SK-N-SH (cell line): Measurements from ENCODE around the gene ARHGAP23. TPM values are rescaled to one million over a fixed set of nuclear protein-coding genes. Genes with fewer than 3 reads are reported as not detected.
"Not testable (repeated sequence)": the region's sequence is repeated elsewhere in the genome, so short reads cannot be mapped to it uniquely, and the experiment has no call there.

Experiments
- CTCF ChIA-PET: fragments of 300-600, 350-600 bp; formaldehyde crosslinking; extraction: SDS; loops from one replicate; lab custom pipeline; 2021; lab: Yijun Ruan, JAX
- POLR2A ChIA-PET: fragments of 350-600 bp; sonication (Branson Sonifier 250); formaldehyde crosslinking; extraction: SDS; loops from one replicate; lab custom pipeline; 2020; ENCODE audit warnings: antibody characterized with exemption, inconsistent platforms; lab: Yijun Ruan, JAX
- DNase-seq: peaks from one replicate; pipeline ENCODE4 v3.0.0; 2012
- H2AFZ ChIP-seq: fragments of 200-600 bp; sonication (generic); 2 replicates; pipeline ENCODE4 v1.8.1; 2016; ENCODE audit warnings: antibody characterized with exemption, mild to moderate bottlenecking, low read depth
- H3F3A ChIP-seq: fragments of 200-600 bp; sonication (generic); replicated peaks from 2 replicates; pipeline ENCODE3; 2016; ENCODE audit warnings: antibody characterized with exemption, mild to moderate bottlenecking; ENCODE audit not compliant: insufficient read depth
- H3K27ac ChIP-seq, 2 experiments: fragments of 200-500 bp in 1 of 2; fragments of 200-600 bp in 1 of 2; sonication (Bioruptor generic) in 1 of 2; sonication (generic), shearing (Covaris generic) in 1 of 2; 2 replicates each; pipeline versions ENCODE4 v1.5.1 to v1.6.1; 2014 to 2016; ENCODE audit warnings: low read depth in 2 of 2, inconsistent platforms in 1 of 2, low read length in 1 of 2, mild to moderate bottlenecking in 1 of 2, mixed read lengths in 1 of 2
- H3K27me3 ChIP-seq: fragments of 200-600 bp; sonication (generic), shearing (Covaris generic); 2 replicates; pipeline ENCODE4 v1.6.1; 2016; ENCODE audit warnings: mixed run types; ENCODE audit not compliant: insufficient read depth
- H3K36me3 ChIP-seq, 2 experiments: fragments of 200-500 bp in 1 of 2; fragments of 200-600 bp in 1 of 2; sonication (Bioruptor generic) in 1 of 2; sonication (generic) in 1 of 2; replicated peaks in 1 of 2; 2 replicates each; pipeline versions ENCODE3 to v1.5.1; 2014 to 2016; ENCODE audit warnings: low read length in 1 of 2, mild to moderate bottlenecking in 1 of 2; ENCODE audit not compliant: insufficient read depth in 2 of 2, control insufficient read depth in 1 of 2
- H3K4me1 ChIP-seq, 2 experiments: fragments of 200-500 bp in 1 of 2; fragments of 200-600 bp in 1 of 2; sonication (Bioruptor generic) in 1 of 2; sonication (generic), shearing (Covaris generic) in 1 of 2; 2 replicates each; pipeline versions ENCODE4 v1.5.1 to v1.6.1; 2014 to 2016; ENCODE audit warnings: low read depth in 1 of 2, low read length in 1 of 2, mixed run types in 1 of 2; ENCODE audit not compliant: insufficient read depth in 2 of 2, control insufficient read depth in 1 of 2
- H3K4me2 ChIP-seq: fragments of 200-600 bp; sonication (generic), shearing (Covaris generic); 2 replicates; pipeline ENCODE4 v1.6.1; 2017; ENCODE audit warnings: mixed run types
- H3K4me3 ChIP-seq, 2 experiments: fragments of 200-500 bp in 1 of 2; fragments of 200-600 bp in 1 of 2; sonication (Bioruptor generic) in 1 of 2; sonication (generic), shearing (Covaris generic) in 1 of 2; 2 replicates each; pipeline versions ENCODE4 v1.5.1 to v1.8.1; 2014 to 2016; ENCODE audit warnings: low read depth in 2 of 2, inconsistent platforms in 1 of 2, low read length in 1 of 2, mild to moderate bottlenecking in 1 of 2, mixed read lengths in 1 of 2, moderate library complexity in 1 of 2
- H3K79me2 ChIP-seq: fragments of 200-600 bp; sonication (generic); 2 replicates; pipeline ENCODE4 v1.8.1; 2017; ENCODE audit warnings: mild to moderate bottlenecking; ENCODE audit not compliant: insufficient read depth
- H3K9ac ChIP-seq: fragments of 200-600 bp; sonication (generic); 2 replicates; pipeline ENCODE4 v1.6.1; 2017; ENCODE audit warnings: mixed run types
- H3K9me2 ChIP-seq: fragments of 200-600 bp; sonication (generic); 2 replicates; pipeline ENCODE4 v1.6.1; 2017; ENCODE audit warnings: mixed run types
- H3K9me3 ChIP-seq: fragments of 200-600 bp; sonication (generic); 2 replicates; pipeline ENCODE4 v1.6.1; 2017; ENCODE audit warnings: mixed run types, mild to moderate bottlenecking, moderate library complexity
- H4K20me1 ChIP-seq: fragments of 200-600 bp; sonication (generic); 2 replicates; pipeline ENCODE4 v1.6.1; 2017; ENCODE audit warnings: mild to moderate bottlenecking, mixed run types; ENCODE audit not compliant: insufficient read depth
- RAD21 ChIP-seq: IDR thresholded peaks from 2 replicates; pipeline ENCODE4 v1.6.1; 2012; ENCODE audit warnings: mild to moderate bottlenecking, low read length
- SMC3 ChIP-seq: IDR thresholded peaks from 2 replicates; pipeline ENCODE4 v1.6.1; 2012; ENCODE audit warnings: low read depth, low read length, improper control_type of control experiment
- WGBS: methylation state at CpG from one replicate; pipeline ENCODE4 v1.1.6; 2017; ENCODE audit warnings: low lambda C conversion rate; 5-methylcytosine and 5-hydroxymethylcytosine counted together
- polyA plus RNA-seq, 3 experiments: library from polyadenylated mRNA; depleted of rRNA; stranded (reverse); fragments of >200 nt; gene quantifications; 2 replicates each; pipeline ENCODE4 v1.2.3, GENCODE V29; 2012
- TF ChIP-seq, protein P1 (sequence below): fragments of 200-600 bp; sonication (generic); IDR thresholded peaks from 2 replicates; pipeline ENCODE4 v1.6.1; 2017; ENCODE audit warnings: antibody characterized with exemption, mild to moderate bottlenecking, moderate library complexity

Gene ARHGAP23
- polyA plus RNA-seq, 1 of the 3 experiments (the other 2 are of a cell fraction): 19.2 TPM

GRCh38 chr17:38492067-38493040 lies 64.1 kb downstream of the ARHGAP23 start:
- H3K4me2 ChIP-seq, POLR2A ChIA-PET, H4K20me1 ChIP-seq, H3K27me3 ChIP-seq, H3K9ac ChIP-seq, H3F3A ChIP-seq, H3K4me1 ChIP-seq, H3K9me3 ChIP-seq, H3K4me3 ChIP-seq, H3K9me2 ChIP-seq, H3K27ac ChIP-seq, H2AFZ ChIP-seq: not testable (repeated sequence)
- WGBS: 58% methylated on average over 11 of the region's 14 CpGs
- peaks cover 35 to 51% of the 10 kb centered on the region in 2 experiments for H3K36me3 ChIP-seq
- TF ChIP-seq, protein P1, sequence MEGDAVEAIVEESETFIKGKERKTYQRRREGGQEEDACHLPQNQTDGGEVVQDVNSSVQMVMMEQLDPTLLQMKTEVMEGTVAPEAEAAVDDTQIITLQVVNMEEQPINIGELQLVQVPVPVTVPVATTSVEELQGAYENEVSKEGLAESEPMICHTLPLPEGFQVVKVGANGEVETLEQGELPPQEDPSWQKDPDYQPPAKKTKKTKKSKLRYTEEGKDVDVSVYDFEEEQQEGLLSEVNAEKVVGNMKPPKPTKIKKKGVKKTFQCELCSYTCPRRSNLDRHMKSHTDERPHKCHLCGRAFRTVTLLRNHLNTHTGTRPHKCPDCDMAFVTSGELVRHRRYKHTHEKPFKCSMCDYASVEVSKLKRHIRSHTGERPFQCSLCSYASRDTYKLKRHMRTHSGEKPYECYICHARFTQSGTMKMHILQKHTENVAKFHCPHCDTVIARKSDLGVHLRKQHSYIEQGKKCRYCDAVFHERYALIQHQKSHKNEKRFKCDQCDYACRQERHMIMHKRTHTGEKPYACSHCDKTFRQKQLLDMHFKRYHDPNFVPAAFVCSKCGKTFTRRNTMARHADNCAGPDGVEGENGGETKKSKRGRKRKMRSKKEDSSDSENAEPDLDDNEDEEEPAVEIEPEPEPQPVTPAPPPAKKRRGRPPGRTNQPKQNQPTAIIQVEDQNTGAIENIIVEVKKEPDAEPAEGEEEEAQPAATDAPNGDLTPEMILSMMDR: peak; percentile 70
- TF ChIP-seq SMC3: peak; percentile 85
- TF ChIP-seq RAD21: peak; percentile 76
- DNase-seq: peak; percentile 79
- peaks cover 12% of the 10 kb centered on the region; the same call in 1 of the 2 replicates for H3K79me2 ChIP-seq
- CTCF ChIA-PET: interaction anchor here (0.7 to 2.9 kb wide), 24 partner anchors 12 to 182 kb away, joined by 3 to 32 read pairs (median 3); partner anchors contain the start of genes ARHGAP23 and SRCIN1

DNA sequence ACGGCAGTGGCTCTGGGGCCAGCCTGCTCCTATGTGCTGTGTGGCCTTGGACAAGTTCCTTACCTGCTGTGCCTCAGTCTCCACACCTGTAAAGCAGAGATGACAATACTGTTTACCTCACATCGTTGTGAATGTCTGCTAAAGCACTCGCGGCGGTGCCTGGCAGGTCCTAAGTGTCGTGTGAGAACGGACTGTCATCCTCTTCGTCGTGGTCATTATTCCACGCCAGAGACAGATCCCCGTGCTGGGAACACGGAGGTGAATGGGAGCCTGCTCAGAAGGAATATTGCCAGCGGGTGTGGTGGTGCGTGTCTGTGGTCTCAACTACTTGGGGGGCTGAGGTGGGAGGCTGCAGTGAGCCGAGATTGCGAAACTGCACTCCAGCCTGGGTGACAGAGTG lies 65.9 kb downstream of the ARHGAP23 start:
- DNase-seq, H3K4me2 ChIP-seq, H3K4me1 ChIP-seq, H3K4me3 ChIP-seq, H3F3A ChIP-seq, H3K79me2 ChIP-seq, H4K20me1 ChIP-seq, H3K9me2 ChIP-seq, POLR2A ChIA-PET, H2AFZ ChIP-seq, H3K27ac ChIP-seq, H3K27me3 ChIP-seq, H3K9ac ChIP-seq, H3K9me3 ChIP-seq: not testable (repeated sequence)
- CTCF ChIA-PET: interaction anchor here (1.8 to 4.2 kb wide), 2 partner anchors 15 to 64 kb away, joined by 6 to 20 read pairs; no protein-coding TSS in a partner anchor
- 90% methylated on average over 16 of the region's 16 CpGs for WGBS
- peaks cover 43 to 49% of the 10 kb centered on the region in 2 experiments for H3K36me3 ChIP-seq

DNA sequence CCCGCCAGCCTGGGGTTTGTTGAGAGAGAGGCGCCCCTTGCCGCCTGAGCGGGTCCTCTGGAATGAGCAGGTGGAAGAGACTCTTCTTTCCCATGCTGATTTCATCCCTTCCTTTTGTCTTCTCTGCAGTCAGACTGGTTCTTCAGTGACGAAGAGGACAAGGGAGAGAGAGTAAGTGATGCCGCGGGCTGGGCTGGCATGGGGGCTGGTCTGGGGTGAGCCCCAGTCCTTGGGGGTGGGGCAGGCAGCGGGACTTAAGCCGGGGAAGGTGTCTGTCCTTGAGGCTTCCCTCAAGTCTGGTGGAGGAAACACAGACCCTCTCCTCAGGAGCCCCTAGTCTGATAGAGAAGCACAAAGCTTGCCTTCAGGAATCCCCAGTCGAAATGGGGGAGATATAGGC lies 69.4 kb downstream of the ARHGAP23 start:
- POLR2A ChIA-PET, H3K9ac ChIP-seq, H3F3A ChIP-seq, DNase-seq, H4K20me1 ChIP-seq, H3K79me2 ChIP-seq, H3K9me3 ChIP-seq, H3K9me2 ChIP-seq, H3K4me2 ChIP-seq, H3K4me1 ChIP-seq, H3K4me3 ChIP-seq, H2AFZ ChIP-seq, H3K27ac ChIP-seq, H3K27me3 ChIP-seq: not testable (repeated sequence)
- 94% methylated on average over 7 of the region's 10 CpGs for WGBS
- CTCF ChIA-PET: interaction anchor here (0.8 to 4.2 kb wide), 2 partner anchors 12 to 74 kb away, joined by 4 to 20 read pairs; no protein-coding TSS in a partner anchor
- H3K36me3 ChIP-seq: peaks cover 44 to 56% of the 10 kb centered on the region in 2 experiments
